Measurements from ENCODE around the gene PRKAG2. TPM values are rescaled to one million over a fixed set of nuclear protein-coding genes. Genes with fewer than 3 reads are reported as not detected.

The PRKAG2 gene
- total and polyA plus RNA-seq, 4 donors, result 36.7 to 46.1 (median 40.0) TPM

GRCh38 chr7:151862606-151863381, 14.1 kb downstream of the PRKAG2 start:
- 95% methylated on average over 21 of the region's 21 CpGs for WGBS (ENCODE audit: insufficient coverage)
- Histone ChIP-seq H3K36me3 (ENCODE audit: control insufficient read depth, insufficient read depth, low read length) (no peaks in the 10 kb centered on the region), H3K9me3 (ENCODE audit: control insufficient read depth, insufficient read depth, low read length) (no peaks in the 10 kb centered on the region), H3K4me1 (ENCODE audit: control insufficient read depth, insufficient read depth, low read length) (peaks cover 8% of the 10 kb centered on the region), H3K27ac (ENCODE audit: low read depth, low read length) (no peak overlapping the region), H3K4me3 (ENCODE audit: low read depth, low read length) (no peak overlapping the region), H3K27me3 (ENCODE audit: control insufficient read depth, insufficient read depth, low read length) (no peaks in the 10 kb centered on the region)
- no peak for DNase-seq (ENCODE audit: low read depth in 4 of 6, low spot score in 6 of 6)

- H3K36me3 ChIP-seq (ENCODE audit: control insufficient read depth, insufficient read depth, low read length), result no peaks in the 10 kb centered on the region
- WGBS (ENCODE audit: insufficient coverage), result 94% methylated on average over 7 of the region's 9 CpGs
- peaks cover 13% of the 10 kb centered on the region for H3K4me1 ChIP-seq (ENCODE audit: control insufficient read depth, insufficient read depth, low read length)
- H3K27ac ChIP-seq (ENCODE audit: low read depth, low read length), result no peak overlapping the region
- H3K4me3 ChIP-seq (ENCODE audit: low read depth, low read length), result no peak overlapping the region
- no peaks in the 10 kb centered on the region for H3K9me3 ChIP-seq (ENCODE audit: control insufficient read depth, insufficient read depth, low read length)
- H3K27me3 ChIP-seq (ENCODE audit: control insufficient read depth, insufficient read depth, low read length), result no peaks in the 10 kb centered on the region
- no peak for DNase-seq (ENCODE audit: low read depth in 4 of 6, low spot score in 6 of 6)
These were observed 15.0 kb downstream of the PRKAG2 start for GRCh38 chr7:151861881-151862280.

GRCh38 chr7:151860771-151861170, 16.1 kb downstream of the PRKAG2 start:
- no peaks in the 10 kb centered on the region for H3K9me3 ChIP-seq (ENCODE audit: control insufficient read depth, insufficient read depth, low read length)
- WGBS (ENCODE audit: insufficient coverage), result 81% methylated on average over 5 of the region's 5 CpGs

DNA sequence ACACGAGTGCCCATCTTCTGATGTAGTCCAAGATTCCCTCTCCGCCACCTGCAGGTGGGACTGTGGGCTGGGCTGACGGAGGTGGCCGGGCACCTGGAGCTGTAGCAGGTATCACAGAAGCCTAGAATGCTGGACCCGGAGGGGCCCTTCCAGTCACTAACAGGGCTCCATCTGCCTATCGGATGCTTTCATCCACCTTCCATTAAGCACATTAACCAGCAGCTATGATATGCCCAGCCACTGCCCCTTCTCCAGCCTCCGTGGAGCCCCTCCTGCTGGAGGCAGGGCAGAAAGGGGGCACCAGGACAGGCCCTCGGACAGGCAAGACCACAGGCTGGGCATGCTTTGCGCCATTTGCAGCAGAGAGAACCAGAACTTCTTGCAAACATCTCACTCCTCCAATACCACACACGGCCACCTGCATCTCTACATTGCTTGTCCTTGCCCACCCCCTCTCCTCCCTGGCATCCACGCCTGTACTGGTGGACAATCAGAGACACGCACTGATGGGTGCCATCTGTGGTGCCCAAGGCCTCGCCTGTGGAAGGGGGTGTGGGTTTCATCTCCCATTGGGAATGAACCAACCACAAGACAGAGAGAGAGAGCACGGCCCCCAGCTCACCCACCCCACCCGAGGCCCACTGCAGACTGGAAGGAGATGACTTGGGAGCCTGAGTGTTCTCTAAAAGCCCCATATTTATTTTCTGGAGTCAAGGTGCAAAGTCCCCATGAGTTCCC, 16.8 kb downstream of the PRKAG2 start:
- Histone ChIP-seq H3K9me3 (ENCODE audit: control insufficient read depth, insufficient read depth, low read length) (no peaks in the 10 kb centered on the region), H3K27ac (ENCODE audit: low read depth, low read length) (no peak overlapping the region), H3K36me3 (ENCODE audit: control insufficient read depth, insufficient read depth, low read length) (no peaks in the 10 kb centered on the region), H3K4me3 (ENCODE audit: low read depth, low read length) (no peak overlapping the region), H3K4me1 (ENCODE audit: control insufficient read depth, insufficient read depth, low read length) (peaks cover 13% of the 10 kb centered on the region), H3K27me3 (ENCODE audit: control insufficient read depth, insufficient read depth, low read length) (no peaks in the 10 kb centered on the region)
- WGBS (ENCODE audit: insufficient coverage), result 93% methylated on average over 10 of the region's 15 CpGs
- DNase-seq (ENCODE audit: low read depth in 4 of 6, low spot score in 6 of 6), result no peak

More at GRCh38 chr7:151860771-151861170, 16.1 kb downstream of the PRKAG2 start:
- Histone ChIP-seq H3K27ac (ENCODE audit: low read depth, low read length) (no peak overlapping the region), H3K4me3 (ENCODE audit: low read depth, low read length) (no peak overlapping the region), H3K27me3 (ENCODE audit: control insufficient read depth, insufficient read depth, low read length) (no peaks in the 10 kb centered on the region), H3K36me3 (ENCODE audit: control insufficient read depth, insufficient read depth, low read length) (no peaks in the 10 kb centered on the region), H3K4me1 (ENCODE audit: control insufficient read depth, insufficient read depth, low read length) (peaks cover 13% of the 10 kb centered on the region)
- no peak for DNase-seq (ENCODE audit: low read depth in 4 of 6, low spot score in 6 of 6)

DNA sequence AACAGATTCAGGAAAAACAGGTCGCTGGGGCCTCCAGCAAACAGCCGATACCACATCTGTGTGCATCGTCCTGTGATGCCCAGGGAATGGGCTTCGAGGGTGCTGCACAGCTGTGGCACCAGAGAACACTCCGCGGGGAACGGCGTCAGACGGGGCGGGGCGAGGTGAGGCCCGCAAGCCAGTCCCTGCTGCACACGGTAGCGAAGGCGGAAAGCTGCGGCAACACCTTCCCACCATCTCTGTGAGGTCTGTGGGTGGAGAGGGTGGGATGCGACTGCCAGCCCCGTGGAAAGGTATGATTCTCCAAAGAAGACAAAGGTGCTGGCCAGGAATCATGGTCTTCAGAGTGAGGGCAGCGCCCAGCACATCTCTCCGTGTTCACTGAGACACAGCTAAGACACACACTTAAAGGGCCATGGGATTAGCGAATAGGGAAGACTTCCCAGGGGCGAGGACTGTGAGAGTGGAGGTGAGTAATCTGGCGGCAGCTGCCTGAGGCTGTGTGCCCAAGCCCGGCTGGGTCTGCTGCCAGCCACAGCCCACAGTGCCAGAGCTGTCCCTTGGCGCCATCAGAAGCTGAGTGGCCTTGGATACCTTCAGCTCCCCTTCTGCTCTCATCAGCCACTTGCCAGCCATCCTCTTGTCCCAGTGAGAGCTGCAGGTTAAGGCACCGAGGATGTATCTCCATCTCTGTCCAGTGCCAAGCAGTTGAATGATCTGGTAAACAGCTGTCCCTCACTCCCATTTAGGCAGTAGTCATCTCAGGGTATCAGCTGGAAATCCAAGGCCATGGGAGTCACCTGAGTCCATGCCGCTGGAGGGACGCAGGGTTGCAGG, 17.6 kb downstream of the PRKAG2 start:
- Histone ChIP-seq H3K9me3 (ENCODE audit: control insufficient read depth, insufficient read depth, low read length) (no peaks in the 10 kb centered on the region), H3K36me3 (ENCODE audit: control insufficient read depth, insufficient read depth, low read length) (no peaks in the 10 kb centered on the region), H3K27ac (ENCODE audit: low read depth, low read length) (no peak overlapping the region), H3K27me3 (ENCODE audit: control insufficient read depth, insufficient read depth, low read length) (no peaks in the 10 kb centered on the region), H3K4me1 (ENCODE audit: control insufficient read depth, insufficient read depth, low read length) (peaks cover 17% of the 10 kb centered on the region), H3K4me3 (ENCODE audit: low read depth, low read length) (no peak overlapping the region)
- WGBS (ENCODE audit: insufficient coverage), result 84% methylated on average over 21 of the region's 28 CpGs
- no peak for DNase-seq (ENCODE audit: low read depth in 4 of 6, low spot score in 6 of 6)

GRCh38 chr7:151858456-151858855, 18.5 kb downstream of the PRKAG2 start:
- peaks cover 20% of the 10 kb centered on the region for H3K4me1 ChIP-seq (ENCODE audit: control insufficient read depth, insufficient read depth, low read length)

GRCh38 chr7:151857866-151858450, 19.0 kb downstream of the PRKAG2 start:
- Histone ChIP-seq H3K36me3 (ENCODE audit: control insufficient read depth, insufficient read depth, low read length) (no peaks in the 10 kb centered on the region), H3K9me3 (ENCODE audit: control insufficient read depth, insufficient read depth, low read length) (no peaks in the 10 kb centered on the region), H3K4me1 (ENCODE audit: control insufficient read depth, insufficient read depth, low read length) (peaks cover 20% of the 10 kb centered on the region), H3K27ac (ENCODE audit: low read depth, low read length) (no peak overlapping the region), H3K27me3 (ENCODE audit: control insufficient read depth, insufficient read depth, low read length) (no peaks in the 10 kb centered on the region), H3K4me3 (ENCODE audit: low read depth, low read length) (no peak overlapping the region)
- 87% methylated on average over 3 of the region's 7 CpGs for WGBS (ENCODE audit: insufficient coverage)
- DNase-seq (ENCODE audit: low read depth in 4 of 6, low spot score in 6 of 6), result no peak

More at GRCh38 chr7:151858456-151858855, 18.5 kb downstream of the PRKAG2 start:
- no peak for DNase-seq (ENCODE audit: low read depth in 4 of 6, low spot score in 6 of 6)
- Histone ChIP-seq H3K9me3 (ENCODE audit: control insufficient read depth, insufficient read depth, low read length) (no peaks in the 10 kb centered on the region), H3K27ac (ENCODE audit: low read depth, low read length) (no peak overlapping the region), H3K4me3 (ENCODE audit: low read depth, low read length) (no peak overlapping the region), H3K27me3 (ENCODE audit: control insufficient read depth, insufficient read depth, low read length) (no peaks in the 10 kb centered on the region), H3K36me3 (ENCODE audit: control insufficient read depth, insufficient read depth, low read length) (no peaks in the 10 kb centered on the region)
- 89% methylated on average over 4 of the region's 5 CpGs for WGBS (ENCODE audit: insufficient coverage)

DNA sequence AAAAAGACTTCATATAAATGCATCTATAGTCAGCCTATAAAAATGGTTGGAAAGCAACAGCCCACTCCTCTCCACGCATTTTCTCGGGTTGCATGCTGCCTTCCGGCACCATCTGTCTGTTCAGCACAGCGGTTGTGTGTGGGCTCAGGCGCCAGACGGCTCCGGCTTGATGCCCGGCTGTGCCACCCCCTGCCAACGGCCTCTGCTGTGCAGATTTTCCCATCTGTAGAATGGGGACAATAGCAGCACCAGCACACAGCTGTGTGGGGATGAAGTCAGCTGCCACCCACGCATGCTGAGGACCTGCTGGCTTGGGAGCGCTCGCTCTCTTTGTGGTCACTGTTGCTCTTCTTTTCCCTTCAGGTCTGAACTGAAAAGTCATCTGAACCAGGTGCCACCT, 19.5 kb downstream of the PRKAG2 start:
- Histone ChIP-seq H3K36me3 (ENCODE audit: control insufficient read depth, insufficient read depth, low read length) (no peaks in the 10 kb centered on the region), H3K9me3 (ENCODE audit: control insufficient read depth, insufficient read depth, low read length) (no peaks in the 10 kb centered on the region), H3K27me3 (ENCODE audit: control insufficient read depth, insufficient read depth, low read length) (no peaks in the 10 kb centered on the region), H3K4me3 (ENCODE audit: low read depth, low read length) (no peak overlapping the region), H3K27ac (ENCODE audit: low read depth, low read length) (no peak overlapping the region), H3K4me1 (ENCODE audit: control insufficient read depth, insufficient read depth, low read length) (peaks cover 20% of the 10 kb centered on the region)
- DNase-seq (ENCODE audit: low read depth in 4 of 6, low spot score in 6 of 6), result peak in 1 of 6 donors; percentile 85
- 73% methylated on average over 12 of the region's 12 CpGs for WGBS (ENCODE audit: insufficient coverage)

DNA sequence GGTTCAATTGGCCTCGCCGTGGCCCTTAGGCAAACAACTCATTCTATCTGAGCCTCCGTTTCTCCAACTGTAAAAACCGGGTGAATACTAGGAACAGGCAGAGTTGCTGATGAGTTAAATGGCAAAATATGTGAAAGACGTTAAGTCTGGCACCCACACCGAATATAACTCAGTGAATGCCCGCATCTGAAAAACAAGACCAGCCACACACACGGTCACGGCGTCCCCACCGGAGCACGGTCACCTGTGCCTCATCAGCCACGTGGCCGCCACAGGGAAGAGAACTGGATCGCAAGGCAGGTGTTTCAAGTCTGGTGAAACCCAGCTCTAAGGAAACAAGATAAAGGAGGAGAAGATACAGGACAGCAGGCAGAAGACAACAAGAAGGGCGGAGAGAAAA, 20.4 kb downstream of the PRKAG2 start:
- H3K4me1 ChIP-seq (ENCODE audit: control insufficient read depth, insufficient read depth, low read length), result peaks cover 20% of the 10 kb centered on the region
- no peaks in the 10 kb centered on the region for H3K36me3 ChIP-seq (ENCODE audit: control insufficient read depth, insufficient read depth, low read length)
- WGBS (ENCODE audit: insufficient coverage), result 76% methylated on average over 14 of the region's 16 CpGs
- no peaks in the 10 kb centered on the region for H3K27me3 ChIP-seq (ENCODE audit: control insufficient read depth, insufficient read depth, low read length)
- no peaks in the 10 kb centered on the region for H3K9me3 ChIP-seq (ENCODE audit: control insufficient read depth, insufficient read depth, low read length)
- no peak for DNase-seq (ENCODE audit: low read depth in 4 of 6, low spot score in 6 of 6)
- no peak overlapping the region for H3K4me3 ChIP-seq (ENCODE audit: low read depth, low read length)
- H3K27ac ChIP-seq (ENCODE audit: low read depth, low read length), result no peak overlapping the region
